Nephron progenitor cell (in vitro differentiated cells): ENCODE data around the gene RERE.
A peak's percentile ranks its signal among the peaks of the same experiment; 100 is the strongest.

Experiments
- DNase-seq: peaks from one replicate; pipeline ENCODE4 v3.0.0; 2021
- H3K27ac Mint-ChIP-seq: 2 replicates; pipeline ENCODE4 v1.8.0; 2021; ENCODE audit warnings: mild to moderate bottlenecking, moderate library complexity, mixed read lengths
- H3K27me3 Mint-ChIP-seq: 2 replicates; pipeline ENCODE4 v1.8.0; 2021; ENCODE audit warnings: mild to moderate bottlenecking, low read depth, mixed read lengths; ENCODE audit not compliant: poor library complexity
- H3K36me3 Mint-ChIP-seq: 2 replicates; pipeline ENCODE4 v1.8.0; 2021; ENCODE audit warnings: low read depth, mixed read lengths
- H3K4me1 Mint-ChIP-seq: 2 replicates; pipeline ENCODE4 v1.8.0; 2021; ENCODE audit warnings: mixed read lengths
- H3K4me3 Mint-ChIP-seq: 2 replicates; pipeline ENCODE4 v1.8.0; 2021; ENCODE audit warnings: mild to moderate bottlenecking, moderate library complexity, mixed read lengths
- H3K9me3 Mint-ChIP-seq: 2 replicates; pipeline ENCODE4 v1.8.0; 2021; ENCODE audit warnings: mild to moderate bottlenecking, moderate library complexity, mixed read lengths
- CTCF ChIP-seq: fragments of 200-600 bp; sonication (generic); IDR thresholded peaks from 2 replicates; pipeline ENCODE4 v1.5.0; 2021; ENCODE audit warnings: antibody characterized with exemption

The RERE gene

GRCh38 chr1:8378981-8379470 is 438.4 kb downstream of the RERE start:
- Mint-ChIP-seq H3K9me3 (no peaks in the 10 kb centered on the region), H3K4me1 (peaks cover 92% of the 10 kb centered on the region), H3K4me3 (no peak overlapping the region), H3K36me3 (peaks cover 34% of the 10 kb centered on the region), H3K27me3 (no peaks in the 10 kb centered on the region), H3K27ac (peak overlapping the region; percentile 100)
- DNase-seq, result no peak
- no peak for TF ChIP-seq CTCF

- TF ChIP-seq CTCF, result no peak
- Mint-ChIP-seq H3K27me3 (no peaks in the 10 kb centered on the region), H3K9me3 (no peaks in the 10 kb centered on the region), H3K27ac (peak overlapping the region; percentile 100), H3K4me1 (peaks cover 95% of the 10 kb centered on the region), H3K36me3 (peaks cover 30% of the 10 kb centered on the region), H3K4me3 (no peak overlapping the region)
- DNase-seq, result no peak
Measured at GRCh38 chr1:8378178-8378577, 439.3 kb downstream of the RERE start.

- TF ChIP-seq CTCF, result no peak
- no peak for DNase-seq
- Mint-ChIP-seq H3K27me3 (no peaks in the 10 kb centered on the region), H3K27ac (peak overlapping the region; percentile 63), H3K36me3 (peaks cover 27% of the 10 kb centered on the region), H3K4me1 (peaks cover 95% of the 10 kb centered on the region), H3K4me3 (no peak overlapping the region), H3K9me3 (no peaks in the 10 kb centered on the region)
Measured at GRCh38 chr1:8377271-8377981, 440.0 kb downstream of the RERE start.

DNA sequence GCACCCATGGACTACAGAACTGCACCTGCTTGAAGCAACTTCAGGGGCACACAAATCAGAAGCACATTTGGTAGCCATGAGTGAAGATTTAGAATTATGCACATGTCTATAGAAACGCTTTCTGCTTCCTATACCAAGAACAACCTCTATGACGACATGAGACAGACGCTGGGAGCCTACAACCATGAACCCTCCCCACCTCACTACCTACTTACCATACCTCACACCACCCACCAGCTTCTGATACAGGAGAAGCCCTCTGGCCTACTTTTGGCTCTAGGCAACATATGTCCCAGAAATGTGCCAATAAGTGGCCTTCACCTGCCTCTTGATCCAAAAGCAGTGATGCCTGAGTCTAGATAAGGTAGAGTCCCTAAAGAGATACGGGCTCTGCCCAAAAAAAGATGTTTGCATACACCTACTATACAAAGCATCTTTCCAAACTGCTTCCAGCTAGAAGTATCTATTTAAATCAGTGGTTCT is 441.0 kb downstream of the RERE start:
- H3K4me1 Mint-ChIP-seq, result peaks cover 95% of the 10 kb centered on the region
- DNase-seq, result no peak
- H3K27me3 Mint-ChIP-seq, result no peaks in the 10 kb centered on the region
- no peak for TF ChIP-seq CTCF
- H3K4me3 Mint-ChIP-seq, result no peak overlapping the region
- H3K9me3 Mint-ChIP-seq, result no peaks in the 10 kb centered on the region
- H3K36me3 Mint-ChIP-seq, result peaks cover 27% of the 10 kb centered on the region
- H3K27ac Mint-ChIP-seq, result peak overlapping the region; percentile 75

DNA sequence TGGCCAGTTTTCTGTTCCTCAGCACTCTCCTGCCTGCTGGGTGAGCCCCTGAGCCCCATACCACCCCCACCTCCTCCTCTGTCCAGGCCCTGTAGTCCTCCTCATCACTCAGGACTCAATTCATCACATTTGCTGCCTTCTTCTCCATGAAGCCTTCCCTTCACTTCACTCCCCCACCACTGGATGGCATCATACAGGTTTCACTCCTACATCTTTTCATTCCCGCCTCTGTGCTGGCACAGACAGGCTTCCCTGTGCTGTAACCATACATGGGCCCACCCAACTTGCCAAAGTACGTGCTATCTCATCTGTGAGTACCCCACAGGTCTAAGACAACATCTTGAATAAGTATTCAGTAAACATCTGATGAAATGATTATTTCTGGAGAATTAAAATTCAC is 442.6 kb downstream of the RERE start:
- peaks cover 95% of the 10 kb centered on the region for H3K4me1 Mint-ChIP-seq
- peaks cover 21% of the 10 kb centered on the region for H3K36me3 Mint-ChIP-seq
- no peak for TF ChIP-seq CTCF
- peak overlapping the region; percentile 94 for H3K27ac Mint-ChIP-seq
- no peak for DNase-seq
- no peaks in the 10 kb centered on the region for H3K27me3 Mint-ChIP-seq
- peak overlapping the region; percentile 17 for H3K4me3 Mint-ChIP-seq
- H3K9me3 Mint-ChIP-seq, result no peaks in the 10 kb centered on the region

DNA sequence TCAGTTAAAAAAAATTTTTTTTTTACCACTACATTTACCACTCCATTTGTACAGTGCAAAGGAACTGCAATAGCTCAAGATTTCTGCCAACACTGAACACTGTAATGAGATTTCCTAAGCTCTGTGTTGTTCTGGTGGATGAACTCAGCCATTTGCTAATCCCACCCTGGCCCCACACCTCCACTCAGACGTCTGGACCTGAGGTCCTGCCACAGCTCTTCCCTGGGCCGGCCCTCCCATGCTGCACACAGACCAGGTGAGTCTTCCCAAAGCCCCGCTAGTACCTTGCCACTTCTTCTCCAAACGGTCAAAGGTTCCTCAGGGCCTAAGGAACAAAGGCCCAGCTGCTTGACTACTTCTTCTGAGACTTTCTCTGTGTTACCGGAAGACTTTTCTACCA is 443.1 kb downstream of the RERE start:
- DNase-seq, result no peak
- H3K4me3 Mint-ChIP-seq, result peak overlapping the region; percentile 17
- peaks cover 21% of the 10 kb centered on the region for H3K36me3 Mint-ChIP-seq

More for the DNA sequence above, 443.1 kb downstream of the RERE start:
- Mint-ChIP-seq H3K27me3 (no peaks in the 10 kb centered on the region), H3K27ac (peak overlapping the region; percentile 94), H3K9me3 (no peaks in the 10 kb centered on the region), H3K4me1 (peaks cover 95% of the 10 kb centered on the region)
- TF ChIP-seq CTCF, result no peak
